Measurements from ENCODE around the gene DNAH3.
"Not testable (repeated sequence)": the region's sequence is repeated elsewhere in the genome, so short reads cannot be mapped to it uniquely, and the experiment has no call there.

Gene DNAH3

GRCh38 chr16:21197112-21197511 lies 46.5 kb upstream of the DNAH3 start:
- Histone ChIP-seq H3K4me1 (ENCODE audit: insufficient read depth, low read length, poor library complexity, severe bottlenecking) (no peaks in the 10 kb centered on the region), H3K36me3 (ENCODE audit: insufficient read depth, low read length) (no peaks in the 10 kb centered on the region), H3K9me2 (replicated peaks; ENCODE audit: low read depth, low read length) (no peaks in the 10 kb centered on the region), H3K4me2 (ENCODE audit: low read depth, low read length, poor library complexity, severe bottlenecking) (no peak overlapping the region), H3K9me3 (ENCODE audit: insufficient read depth, low read depth, low read length) (no peaks in the 10 kb centered on the region), H3K4me3 (ENCODE audit: low read length, poor library complexity, severe bottlenecking) (no peak overlapping the region), H4K20me1 (ENCODE audit: insufficient read depth, low read length, poor library complexity, severe bottlenecking) (no peaks in the 10 kb centered on the region), H2AFZ (ENCODE audit: low read length) (no peak overlapping the region), H3K9ac (ENCODE audit: low read depth, low read length, poor library complexity, severe bottlenecking) (no peak overlapping the region), H3K27me3 (ENCODE audit: insufficient read depth, low read length, poor library complexity, severe bottlenecking) (no peaks in the 10 kb centered on the region), H3K79me2 (ENCODE audit: insufficient read depth, low read length) (no peaks in the 10 kb centered on the region), H3F3A (ENCODE audit: low read depth) (no peaks in the 10 kb centered on the region)
- TF ChIP-seq EZH2phosphoT487 (IDR thresholded peaks at IDR 0.05; ENCODE audit: borderline replicate concordance) (no peak), CTCF (conservative IDR thresholded peaks at IDR 0.05; ENCODE audit: low read length) (no peak)

GRCh38 chr16:21195330-21195729 lies 44.7 kb upstream of the DNAH3 start:
- H4K20me1 ChIP-seq (ENCODE audit: insufficient read depth, low read length, poor library complexity, severe bottlenecking); H2AFZ ChIP-seq (ENCODE audit: low read length); H3K9ac ChIP-seq (ENCODE audit: low read depth, low read length, poor library complexity, severe bottlenecking); H3K4me3 ChIP-seq (ENCODE audit: low read length, poor library complexity, severe bottlenecking); H3K36me3 ChIP-seq (ENCODE audit: insufficient read depth, low read length); H3F3A ChIP-seq (ENCODE audit: low read depth); H3K4me2 ChIP-seq (ENCODE audit: low read depth, low read length, poor library complexity, severe bottlenecking); H3K27me3 ChIP-seq (ENCODE audit: insufficient read depth, low read length, poor library complexity, severe bottlenecking); H3K79me2 ChIP-seq (ENCODE audit: insufficient read depth, low read length); H3K9me2 ChIP-seq (replicated peaks; ENCODE audit: low read depth, low read length); H3K4me1 ChIP-seq (ENCODE audit: insufficient read depth, low read length, poor library complexity, severe bottlenecking); H3K9me3 ChIP-seq (ENCODE audit: insufficient read depth, low read depth, low read length): not testable (repeated sequence)

GRCh38 chr16:21194771-21195301 lies 44.2 kb upstream of the DNAH3 start:
- Histone ChIP-seq H3K9ac (ENCODE audit: low read depth, low read length, poor library complexity, severe bottlenecking) (no peak overlapping the region), H3K27me3 (ENCODE audit: insufficient read depth, low read length, poor library complexity, severe bottlenecking) (no peaks in the 10 kb centered on the region), H2AFZ (ENCODE audit: low read length) (no peak overlapping the region), H3K9me3 (ENCODE audit: insufficient read depth, low read depth, low read length) (no peaks in the 10 kb centered on the region), H3K9me2 (replicated peaks; ENCODE audit: low read depth, low read length) (no peaks in the 10 kb centered on the region), H3K4me3 (ENCODE audit: low read length, poor library complexity, severe bottlenecking) (no peak overlapping the region), H3K4me2 (ENCODE audit: low read depth, low read length, poor library complexity, severe bottlenecking) (no peak overlapping the region), H3K4me1 (ENCODE audit: insufficient read depth, low read length, poor library complexity, severe bottlenecking) (no peaks in the 10 kb centered on the region), H3K79me2 (ENCODE audit: insufficient read depth, low read length) (no peaks in the 10 kb centered on the region), H4K20me1 (ENCODE audit: insufficient read depth, low read length, poor library complexity, severe bottlenecking) (no peaks in the 10 kb centered on the region), H3F3A (ENCODE audit: low read depth) (no peaks in the 10 kb centered on the region), H3K36me3 (ENCODE audit: insufficient read depth, low read length) (no peaks in the 10 kb centered on the region)
- TF ChIP-seq CTCF (conservative IDR thresholded peaks at IDR 0.05; ENCODE audit: low read length), result no peak
- TF ChIP-seq EZH2phosphoT487 (IDR thresholded peaks at IDR 0.05; ENCODE audit: borderline replicate concordance), result no peak

- Histone ChIP-seq H3K4me2 (ENCODE audit: low read depth, low read length, poor library complexity, severe bottlenecking) (no peak overlapping the region), H3K36me3 (ENCODE audit: insufficient read depth, low read length) (no peaks in the 10 kb centered on the region), H3K4me3 (ENCODE audit: low read length, poor library complexity, severe bottlenecking) (no peak overlapping the region)
Measured at GRCh38 chr16:21192991-21193390, 42.3 kb upstream of the DNAH3 start.

More at GRCh38 chr16:21192991-21193390, 42.3 kb upstream of the DNAH3 start:
- Histone ChIP-seq H3K4me1 (ENCODE audit: insufficient read depth, low read length, poor library complexity, severe bottlenecking) (no peaks in the 10 kb centered on the region), H4K20me1 (ENCODE audit: insufficient read depth, low read length, poor library complexity, severe bottlenecking) (no peaks in the 10 kb centered on the region), H3K9me2 (replicated peaks; ENCODE audit: low read depth, low read length) (no peaks in the 10 kb centered on the region), H3K9ac (ENCODE audit: low read depth, low read length, poor library complexity, severe bottlenecking) (no peak overlapping the region), H3K9me3 (ENCODE audit: insufficient read depth, low read depth, low read length) (no peaks in the 10 kb centered on the region), H2AFZ (ENCODE audit: low read length) (no peak overlapping the region), H3F3A (ENCODE audit: low read depth) (no peaks in the 10 kb centered on the region), H3K27me3 (ENCODE audit: insufficient read depth, low read length, poor library complexity, severe bottlenecking) (no peaks in the 10 kb centered on the region), H3K79me2 (ENCODE audit: insufficient read depth, low read length) (no peaks in the 10 kb centered on the region)
- TF ChIP-seq CTCF (conservative IDR thresholded peaks at IDR 0.05; ENCODE audit: low read length) (no peak), EZH2phosphoT487 (IDR thresholded peaks at IDR 0.05; ENCODE audit: borderline replicate concordance) (no peak)

All from Loucy (cell line).